Measurements from ENCODE around the gene TNFRSF19. TPM values are rescaled to one million over a fixed set of nuclear protein-coding genes. Genes with fewer than 3 reads are reported as not detected.

TNFRSF19 gene
- total RNA-seq, 1 donor from 2014 or later, result 0.85 TPM

DNA sequence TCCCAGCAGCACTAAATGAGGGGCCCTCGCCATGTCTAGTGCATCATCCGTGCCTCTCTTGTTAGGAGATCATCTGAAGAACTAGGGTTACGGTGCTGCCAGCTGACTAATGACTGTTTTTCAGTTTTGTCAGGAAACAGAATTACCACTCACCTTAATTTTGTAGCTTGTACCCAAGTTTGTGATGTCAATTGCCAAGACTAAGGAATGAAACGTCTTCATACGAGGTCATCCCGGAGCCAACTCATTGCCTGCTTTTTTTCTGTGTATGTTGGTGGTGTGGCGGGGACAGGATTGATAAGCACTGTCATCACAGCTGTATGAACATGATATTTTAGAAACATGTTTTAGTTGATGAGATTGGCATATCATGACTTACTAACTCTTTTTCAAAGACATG is 100.6 kb downstream of the TNFRSF19 start:
- Histone ChIP-seq H3K36me3 (no peaks in the 10 kb centered on the region), H3K27ac (no peak overlapping the region), H3K4me3 (no peak overlapping the region), H3K27me3 (no peaks in the 10 kb centered on the region), H3K9me3 (no peaks in the 10 kb centered on the region), H3K4me1 (no peaks in the 10 kb centered on the region)
- intact Hi-C loops (cut with DNase I), result no loop called here
- TF ChIP-seq, protein P1, sequence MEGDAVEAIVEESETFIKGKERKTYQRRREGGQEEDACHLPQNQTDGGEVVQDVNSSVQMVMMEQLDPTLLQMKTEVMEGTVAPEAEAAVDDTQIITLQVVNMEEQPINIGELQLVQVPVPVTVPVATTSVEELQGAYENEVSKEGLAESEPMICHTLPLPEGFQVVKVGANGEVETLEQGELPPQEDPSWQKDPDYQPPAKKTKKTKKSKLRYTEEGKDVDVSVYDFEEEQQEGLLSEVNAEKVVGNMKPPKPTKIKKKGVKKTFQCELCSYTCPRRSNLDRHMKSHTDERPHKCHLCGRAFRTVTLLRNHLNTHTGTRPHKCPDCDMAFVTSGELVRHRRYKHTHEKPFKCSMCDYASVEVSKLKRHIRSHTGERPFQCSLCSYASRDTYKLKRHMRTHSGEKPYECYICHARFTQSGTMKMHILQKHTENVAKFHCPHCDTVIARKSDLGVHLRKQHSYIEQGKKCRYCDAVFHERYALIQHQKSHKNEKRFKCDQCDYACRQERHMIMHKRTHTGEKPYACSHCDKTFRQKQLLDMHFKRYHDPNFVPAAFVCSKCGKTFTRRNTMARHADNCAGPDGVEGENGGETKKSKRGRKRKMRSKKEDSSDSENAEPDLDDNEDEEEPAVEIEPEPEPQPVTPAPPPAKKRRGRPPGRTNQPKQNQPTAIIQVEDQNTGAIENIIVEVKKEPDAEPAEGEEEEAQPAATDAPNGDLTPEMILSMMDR (IDR thresholded peaks at IDR 0.05), result no peak
- DNase-seq (ENCODE audit: low spot score in 2 of 2), result no peak

DNA sequence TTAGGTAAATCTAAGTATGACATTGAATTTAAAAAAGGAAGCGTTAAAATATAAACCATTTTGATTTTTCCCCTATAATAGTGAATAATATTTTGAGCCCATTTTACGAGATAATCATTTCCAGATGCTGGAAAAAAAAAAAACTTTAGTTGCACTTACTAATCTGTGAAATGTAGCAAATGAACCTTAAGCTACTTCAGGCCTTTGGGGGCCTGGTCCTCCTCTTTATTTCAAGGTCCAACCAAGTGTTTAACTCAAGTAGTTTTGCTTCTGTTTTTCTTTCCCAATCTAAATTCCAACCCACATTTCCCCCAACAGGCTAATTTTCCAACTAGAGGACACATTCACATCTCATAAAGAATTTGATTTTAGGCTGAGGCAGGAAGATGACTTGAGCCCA is 101.2 kb downstream of the TNFRSF19 start:
- DNase-seq (ENCODE audit: low spot score in 2 of 2), result no peak
- no peak overlapping the region for H3K27ac ChIP-seq
- no peaks in the 10 kb centered on the region for H3K36me3 ChIP-seq
- no peaks in the 10 kb centered on the region for H3K9me3 ChIP-seq
- intact Hi-C loops (cut with DNase I), result no loop called here
- no peaks in the 10 kb centered on the region for H3K4me1 ChIP-seq
- TF ChIP-seq, protein P1 (IDR thresholded peaks at IDR 0.05), result no peak
- no peak overlapping the region for H3K4me3 ChIP-seq
- no peaks in the 10 kb centered on the region for H3K27me3 ChIP-seq

DNA sequence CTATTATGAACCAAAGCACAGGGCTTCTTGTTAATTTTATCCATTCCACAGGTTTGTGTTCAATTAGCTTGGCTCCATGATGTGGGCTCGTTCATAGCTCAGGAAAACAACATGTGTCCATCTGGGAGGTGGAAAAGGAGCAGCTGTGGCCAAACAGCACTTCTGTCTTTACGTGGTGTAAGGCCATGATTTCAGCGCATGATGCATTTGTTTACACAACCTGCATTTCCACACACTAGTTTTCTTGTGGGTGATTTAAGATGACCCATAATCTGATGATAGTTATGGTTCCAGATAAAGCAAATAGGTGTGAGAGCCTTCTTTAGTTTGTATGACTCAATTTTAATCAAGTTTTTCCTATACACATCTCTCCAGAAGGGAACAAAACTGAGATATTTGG is 101.7 kb downstream of the TNFRSF19 start:
- no peaks in the 10 kb centered on the region for H3K4me1 ChIP-seq
- H3K4me3 ChIP-seq, result no peak overlapping the region
- H3K27me3 ChIP-seq, result no peaks in the 10 kb centered on the region
- intact Hi-C loops (cut with DNase I), result no loop called here
- no peak for DNase-seq (ENCODE audit: low spot score in 2 of 2)
- H3K9me3 ChIP-seq, result no peaks in the 10 kb centered on the region
- no peaks in the 10 kb centered on the region for H3K36me3 ChIP-seq
- no peak overlapping the region for H3K27ac ChIP-seq
- TF ChIP-seq, protein P1 (IDR thresholded peaks at IDR 0.05), result no peak

DNA sequence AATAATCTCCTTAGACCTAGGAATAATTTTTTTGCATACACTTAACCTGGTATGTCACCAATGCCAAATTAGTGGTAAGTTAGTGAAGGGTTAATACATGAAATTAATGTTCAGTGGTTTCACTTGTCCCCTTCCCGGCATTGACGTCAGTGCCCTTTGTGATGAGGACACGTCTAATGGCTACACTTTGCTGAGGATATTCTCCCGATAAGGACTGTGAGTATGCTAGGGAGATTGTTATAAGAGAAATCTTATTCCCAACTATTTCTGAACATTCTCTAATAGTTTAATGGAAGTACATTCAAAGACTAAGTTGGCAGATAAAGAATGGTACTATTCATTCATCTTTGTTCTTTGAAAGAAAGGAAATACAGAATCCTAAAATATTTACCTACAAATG is 102.4 kb downstream of the TNFRSF19 start:
- no peak overlapping the region for H3K4me3 ChIP-seq
- no peaks in the 10 kb centered on the region for H3K9me3 ChIP-seq
- intact Hi-C loops (cut with DNase I), result no loop called here
- TF ChIP-seq, protein P1 (IDR thresholded peaks at IDR 0.05), result no peak
- H3K4me1 ChIP-seq, result no peaks in the 10 kb centered on the region
- no peaks in the 10 kb centered on the region for H3K27me3 ChIP-seq
- no peak overlapping the region for H3K27ac ChIP-seq
- no peaks in the 10 kb centered on the region for H3K36me3 ChIP-seq
- DNase-seq (ENCODE audit: low spot score in 2 of 2), result no peak

DNA sequence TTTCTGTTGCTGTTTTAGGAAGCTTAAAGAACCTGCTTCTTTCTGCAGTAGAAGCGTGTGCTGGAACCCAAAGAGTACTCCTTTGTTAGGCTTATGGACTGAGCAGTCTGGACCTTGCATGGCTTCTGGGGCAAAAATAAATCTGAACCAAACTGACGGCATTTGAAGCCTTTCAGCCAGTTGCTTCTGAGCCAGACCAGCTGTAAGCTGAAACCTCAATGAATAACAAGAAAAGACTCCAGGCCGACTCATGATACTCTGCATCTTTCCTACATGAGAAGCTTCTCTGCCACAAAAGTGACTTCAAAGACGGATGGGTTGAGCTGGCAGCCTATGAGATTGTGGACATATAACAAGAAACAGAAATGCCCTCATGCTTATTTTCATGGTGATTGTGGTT is 103.1 kb downstream of the TNFRSF19 start:
- DNase-seq (ENCODE audit: low spot score in 2 of 2), result no peak
- Histone ChIP-seq H3K36me3 (no peaks in the 10 kb centered on the region), H3K27ac (no peak overlapping the region), H3K27me3 (no peaks in the 10 kb centered on the region), H3K4me1 (no peaks in the 10 kb centered on the region), H3K9me3 (no peaks in the 10 kb centered on the region), H3K4me3 (no peak overlapping the region)
- TF ChIP-seq, protein P1 (IDR thresholded peaks at IDR 0.05), result no peak
- intact Hi-C loops (cut with DNase I), result no loop called here
